ENCODE measurements around the gene CENPT.

CENPT gene

GRCh38 chr16:67847064-67847861 lies at the start of gene CENPT:
TSS of gene CENPT (minus strand) at chr16:67847693. CDS start at chr16:67833859, 13,834 bp downstream.
- peak; percentile 50 for DNase-seq

GRCh38 chr16:67897231-67897630 lies 49.7 kb upstream of the CENPT start:
- DNase-seq = no peak

GRCh38 chr16:67893743-67894399 lies 46.4 kb upstream of the CENPT start:
- DNase-seq = no peak

GRCh38 chr16:67892899-67893742 lies 45.6 kb upstream of the CENPT start, which contains the start of gene PSKH1:
TSS of gene PSKH1 (plus strand) at chr16:67893254. CDS start at chr16:67908750, 15,496 bp downstream.
- peak; percentile 89 for DNase-seq

GRCh38 chr16:67892375-67892774 lies 44.9 kb upstream of the CENPT start:
- no peak for DNase-seq

GRCh38 chr16:67888331-67888730 lies 40.8 kb upstream of the CENPT start:
- DNase-seq = no peak

GRCh38 chr16:67886387-67886786 lies 38.9 kb upstream of the CENPT start:
- no peak for DNase-seq

- no peak for DNase-seq
These were observed 38.5 kb upstream of the CENPT start for GRCh38 chr16:67885976-67886375.

GRCh38 chr16:67885545-67885944 lies 38.1 kb upstream of the CENPT start:
- DNase-seq = no peak

GRCh38 chr16:67884684-67885083 lies 37.2 kb upstream of the CENPT start, which contains the start of gene NRN1L:
TSS of gene NRN1L (plus strand) at chr16:67884885. CDS start at chr16:67884904, 19 bp downstream.
- peak; percentile 78 for DNase-seq

- no peak for DNase-seq
These were observed 36.4 kb upstream of the CENPT start for GRCh38 chr16:67883872-67884261.

- DNase-seq = no peak
These were observed 35.8 kb upstream of the CENPT start for GRCh38 chr16:67883146-67883871.

GRCh38 chr16:67882374-67883145 lies 35.1 kb upstream of the CENPT start:
- DNase-seq = no peak

- no peak for DNase-seq
These were observed 34.2 kb upstream of the CENPT start for GRCh38 chr16:67881621-67882161.

GRCh38 chr16:67880584-67880983 lies 33.1 kb upstream of the CENPT start:
- DNase-seq = no peak

GRCh38 chr16:67879936-67880335 lies 32.4 kb upstream of the CENPT start:
- DNase-seq = no peak

GRCh38 chr16:67879462-67879861 lies 32.0 kb upstream of the CENPT start:
- no peak for DNase-seq

GRCh38 chr16:67878846-67879245 lies 31.4 kb upstream of the CENPT start:
- no peak for DNase-seq

- DNase-seq = no peak
These were observed 30.7 kb upstream of the CENPT start for GRCh38 chr16:67878232-67878631.

GRCh38 chr16:67877064-67877463 lies 29.6 kb upstream of the CENPT start:
- no peak for DNase-seq

- no peak for DNase-seq
These were observed 26.9 kb upstream of the CENPT start for GRCh38 chr16:67874372-67874771.

Measured in NCI-H2227 treated with DMSO at 0.1 percent for 48 hours (cell line).